Calu3 (cell line): ENCODE data around the gene TTC21A. TPM values are rescaled to one million over a fixed set of nuclear protein-coding genes. Genes with fewer than 3 reads are reported as not detected.

Source experiments
- BruUV-seq: library from RNA; stranded (reverse); fragments of 400-500 nt; replicated peaks from 2 replicates; lab custom pipeline; 2021; lab: Mats Ljungman, UMichigan
- CTCF ChIA-PET: fragments of 300-600 bp; sonication (Branson Sonifier 250); formaldehyde crosslinking; loops from one replicate; lab custom pipeline; 2022; ENCODE audit warnings: antibody characterized with exemption; lab: Charles Lee
- DNase-seq: peaks from one replicate; pipeline ENCODE4 v3.0.0; 2022
- H3K27ac Mint-ChIP-seq: one replicate; pipeline ENCODE4 v1.8.0; 2022; ENCODE audit warnings: mixed read lengths; ENCODE audit not compliant: unreplicated experiment
- H3K27me3 Mint-ChIP-seq: one replicate; pipeline ENCODE4 v1.8.0; 2022; ENCODE audit warnings: mixed read lengths; ENCODE audit not compliant: unreplicated experiment
- H3K36me3 Mint-ChIP-seq: one replicate; pipeline ENCODE4 v1.8.0; 2022; ENCODE audit warnings: mild to moderate bottlenecking, moderate library complexity, mixed read lengths; ENCODE audit not compliant: insufficient read depth, unreplicated experiment
- H3K4me1 Mint-ChIP-seq: one replicate; pipeline ENCODE4 v1.8.0; 2022; ENCODE audit warnings: mild to moderate bottlenecking, low read depth, mixed read lengths; ENCODE audit not compliant: unreplicated experiment
- H3K4me3 Mint-ChIP-seq: one replicate; pipeline ENCODE4 v1.8.0; 2022; ENCODE audit warnings: mild to moderate bottlenecking, low read depth, moderate library complexity, mixed read lengths; ENCODE audit not compliant: unreplicated experiment
- H3K9me3 Mint-ChIP-seq: one replicate; pipeline ENCODE4 v1.8.0; 2022; ENCODE audit warnings: low read depth, mixed read lengths; ENCODE audit not compliant: unreplicated experiment
- CTCF ChIP-seq: fragments of 200-600 bp; IDR thresholded peaks from one replicate; pipeline ENCODE4 v1.8.0; 2022; ENCODE audit warnings: antibody characterized with exemption; ENCODE audit not compliant: unreplicated experiment
- intact Hi-C: fragments of 100-400 bp; cut with micrococcal nuclease; formaldehyde crosslinking; loops from one replicate; pipeline ENCODE4 v1.10.0; 2022; ENCODE audit not compliant: unreplicated experiment
- total RNA-seq: library from RNA; stranded (reverse); gene quantifications from 2 replicates; pipeline ENCODE4 v1.2.3, GENCODE V29; 2022

TTC21A gene
- total RNA-seq, 1 experiment from 2014 or later: 8.1 TPM

GRCh38 chr3:39063143-39063542 lies 44.3 kb upstream of the TTC21A start:
- Mint-ChIP-seq H3K27ac (no peak overlapping the region), H3K27me3 (no peaks in the 10 kb centered on the region), H3K4me1 (peaks cover 15% of the 10 kb centered on the region), H3K4me3 (no peak overlapping the region), H3K36me3 (peaks cover 5% of the 10 kb centered on the region), H3K9me3 (no peaks in the 10 kb centered on the region)
- DNase-seq: no peak
- TF ChIP-seq CTCF: no peak
- CTCF ChIA-PET: no interaction called here
- intact Hi-C loops: no loop called here
- BruUV-seq: no TSS peak

GRCh38 chr3:39064646-39065045 lies 42.8 kb upstream of the TTC21A start:
- Mint-ChIP-seq H3K27ac (no peak overlapping the region), H3K4me1 (peaks cover 15% of the 10 kb centered on the region), H3K4me3 (no peak overlapping the region), H3K36me3 (no peaks in the 10 kb centered on the region), H3K27me3 (no peaks in the 10 kb centered on the region), H3K9me3 (no peaks in the 10 kb centered on the region)
- TF ChIP-seq CTCF: no peak
- CTCF ChIA-PET: no interaction called here
- DNase-seq: no peak
- intact Hi-C loops: no loop called here
- no TSS peak for BruUV-seq

GRCh38 chr3:39065197-39065596 lies 42.3 kb upstream of the TTC21A start:
- intact Hi-C loops: no loop called here
- no peak overlapping the region for H3K27ac Mint-ChIP-seq
- H3K4me1 Mint-ChIP-seq: peaks cover 15% of the 10 kb centered on the region
- BruUV-seq: no TSS peak
- CTCF ChIA-PET: no interaction called here
- no peak overlapping the region for H3K4me3 Mint-ChIP-seq
- no peaks in the 10 kb centered on the region for H3K9me3 Mint-ChIP-seq
- H3K27me3 Mint-ChIP-seq: no peaks in the 10 kb centered on the region
- H3K36me3 Mint-ChIP-seq: no peaks in the 10 kb centered on the region
- peak; percentile 36 for TF ChIP-seq CTCF
- peak; percentile 40 for DNase-seq

- Mint-ChIP-seq H3K4me3 (no peak overlapping the region), H3K9me3 (no peaks in the 10 kb centered on the region), H3K27me3 (no peaks in the 10 kb centered on the region), H3K4me1 (peaks cover 5% of the 10 kb centered on the region), H3K36me3 (no peaks in the 10 kb centered on the region), H3K27ac (no peak overlapping the region)
- intact Hi-C loops: no loop called here
- no TSS peak for BruUV-seq
- CTCF ChIA-PET: no interaction called here
- TF ChIP-seq CTCF: no peak
- DNase-seq: no peak
These were observed 40.2 kb upstream of the TTC21A start for GRCh38 chr3:39067286-39067685.

- intact Hi-C loops: no loop called here
- no TSS peak for BruUV-seq
- no peak for TF ChIP-seq CTCF
- Mint-ChIP-seq H3K27ac (no peak overlapping the region), H3K27me3 (no peaks in the 10 kb centered on the region), H3K4me3 (no peak overlapping the region), H3K9me3 (no peaks in the 10 kb centered on the region), H3K36me3 (no peaks in the 10 kb centered on the region), H3K4me1 (no peaks in the 10 kb centered on the region)
- CTCF ChIA-PET: no interaction called here
- DNase-seq: no peak
These were observed 38.9 kb upstream of the TTC21A start for GRCh38 chr3:39068556-39068955.
